Neuron (in vitro differentiated cells): ENCODE measurements around the gene SLC9B1.

Experiments used
- H2AFZ ChIP-seq: one replicate; pipeline ENCODE4 v1.6.1; 2013; ENCODE audit warnings: low read depth, mild to moderate bottlenecking, inconsistent platforms, low read length, moderate library complexity
- H3K27me3 ChIP-seq: one replicate; pipeline ENCODE4 v1.6.1; 2013; ENCODE audit warnings: low read length; ENCODE audit not compliant: insufficient read depth
- H3K36me3 ChIP-seq: one replicate; pipeline ENCODE4 v1.6.1; 2013; ENCODE audit warnings: low read length; ENCODE audit not compliant: insufficient read depth
- H3K4me1 ChIP-seq: one replicate; pipeline ENCODE4 v1.6.1; 2013; ENCODE audit warnings: low read length; ENCODE audit not compliant: insufficient read depth
- H3K4me3 ChIP-seq: 2 replicates; pipeline ENCODE4 v1.5.1; 2013; ENCODE audit warnings: mild to moderate bottlenecking, low read length, moderate library complexity
- H3K9me3 ChIP-seq: one replicate; pipeline ENCODE4 v1.6.1; 2013; ENCODE audit warnings: low read length

SLC9B1 gene

DNA sequence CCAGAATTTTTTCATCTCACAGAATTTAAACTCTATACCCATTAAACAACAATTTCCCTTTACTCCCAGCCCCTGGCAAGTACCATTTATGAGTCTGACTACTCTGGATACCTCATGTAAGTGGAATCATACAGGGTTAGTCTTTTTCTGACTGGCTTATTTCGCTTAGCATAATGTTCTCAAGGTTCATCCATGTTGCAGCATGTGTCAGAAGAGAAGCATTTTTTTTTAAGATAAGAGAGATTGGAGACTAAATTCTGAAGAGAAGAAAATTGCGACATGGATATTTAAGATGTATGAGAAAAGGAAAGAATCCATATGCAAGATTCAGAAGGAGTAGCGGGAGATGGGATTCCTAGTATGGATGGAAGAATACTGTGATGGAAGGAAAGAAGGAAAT lies 11.3 kb upstream of the SLC9B1 start:
- Histone ChIP-seq H3K36me3 (peaks cover 7% of the 10 kb centered on the region), H3K4me3 (no peak overlapping the region), H2AFZ (no peak overlapping the region), H3K4me1 (no peaks in the 10 kb centered on the region), H3K27me3 (no peaks in the 10 kb centered on the region), H3K9me3 (no peaks in the 10 kb centered on the region)

DNA sequence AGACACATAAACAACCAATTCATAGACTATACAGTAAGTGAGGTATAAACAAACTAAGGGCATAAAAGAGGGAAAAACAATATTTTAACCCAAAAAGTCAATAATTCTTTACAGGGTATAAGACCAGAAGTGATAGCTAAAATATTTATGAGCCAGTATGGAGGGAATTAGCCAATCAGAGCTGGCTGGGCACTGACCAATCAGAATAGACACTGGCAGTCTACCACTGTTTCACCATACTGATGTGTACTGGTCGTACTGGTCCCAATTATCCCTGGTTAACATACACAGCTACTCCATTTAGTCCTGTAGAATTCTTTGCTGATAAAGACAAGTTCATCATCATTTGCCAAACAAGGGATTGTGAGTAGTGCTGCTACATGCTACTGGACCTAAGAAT lies 9.8 kb upstream of the SLC9B1 start:
- H3K9me3 ChIP-seq, result no peaks in the 10 kb centered on the region
- peaks cover 7% of the 10 kb centered on the region for H3K36me3 ChIP-seq
- no peaks in the 10 kb centered on the region for H3K4me1 ChIP-seq
- no peaks in the 10 kb centered on the region for H3K27me3 ChIP-seq
- no peak overlapping the region for H2AFZ ChIP-seq
- H3K4me3 ChIP-seq, result no peak overlapping the region

DNA sequence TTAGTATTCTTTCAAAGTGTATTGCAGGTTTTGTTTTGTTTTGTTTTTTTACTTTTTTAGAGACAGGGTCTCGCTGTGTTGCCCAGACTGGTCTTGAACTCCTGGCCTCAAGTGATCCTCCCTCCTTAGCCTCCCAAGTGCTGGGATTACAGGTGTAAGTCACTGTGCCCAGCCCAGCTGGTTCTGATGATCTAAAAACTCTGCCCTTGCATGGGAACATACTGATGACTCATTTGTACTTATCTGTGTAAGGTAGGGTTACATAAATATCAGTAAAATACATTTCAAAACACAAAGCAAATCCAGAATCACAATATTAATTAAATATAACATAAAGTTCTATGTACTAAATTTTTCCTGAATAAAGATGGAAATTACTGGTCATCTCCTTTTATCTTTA lies 7.4 kb upstream of the SLC9B1 start:
- Histone ChIP-seq H3K4me3 (no peak overlapping the region), H2AFZ (no peak overlapping the region), H3K27me3 (no peaks in the 10 kb centered on the region), H3K36me3 (peaks cover 7% of the 10 kb centered on the region), H3K9me3 (no peaks in the 10 kb centered on the region), H3K4me1 (no peaks in the 10 kb centered on the region)

DNA sequence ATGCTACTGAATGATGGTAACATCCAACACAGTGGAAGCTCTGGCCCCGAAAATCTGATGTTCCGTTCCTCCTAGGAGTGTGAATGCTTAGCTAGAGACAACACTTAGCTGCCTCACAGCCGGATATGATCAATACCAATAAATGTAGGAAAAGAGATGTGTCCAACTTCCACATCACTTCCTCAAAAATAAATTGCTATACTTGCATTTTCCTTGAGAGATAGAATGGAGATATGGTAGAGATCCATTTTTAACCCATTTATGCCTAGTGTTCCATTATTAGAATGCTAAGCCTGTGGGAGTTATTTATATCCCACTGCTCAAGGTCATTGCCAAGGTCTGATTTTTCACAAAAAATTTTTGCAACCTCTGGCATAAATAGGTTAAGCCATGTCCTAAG lies 5.5 kb upstream of the SLC9B1 start:
- H3K36me3 ChIP-seq, result peaks cover 5% of the 10 kb centered on the region
- H3K4me3 ChIP-seq, result no peak overlapping the region
- H2AFZ ChIP-seq, result no peak overlapping the region
- H3K27me3 ChIP-seq, result no peaks in the 10 kb centered on the region
- no peaks in the 10 kb centered on the region for H3K9me3 ChIP-seq
- no peaks in the 10 kb centered on the region for H3K4me1 ChIP-seq

DNA sequence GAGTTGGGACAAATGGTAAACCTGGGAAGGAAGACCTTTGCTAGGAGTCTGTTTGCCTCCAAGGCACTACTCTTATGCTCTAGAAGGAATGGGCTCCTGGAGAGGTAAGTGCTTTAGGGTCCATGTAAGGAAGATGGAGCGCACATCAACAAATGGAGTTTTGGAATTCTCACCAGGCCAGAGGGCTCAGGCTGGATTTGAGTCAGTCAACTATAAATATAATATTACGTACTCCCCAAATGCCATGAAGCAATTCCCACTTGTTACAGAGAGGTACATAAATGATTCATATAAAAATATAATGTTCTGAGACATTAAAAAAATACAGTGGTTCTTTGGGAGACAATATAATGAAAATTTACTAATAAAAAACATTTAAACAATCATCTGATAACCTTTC lies 1.6 kb upstream of the SLC9B1 start:
- no peak overlapping the region for H2AFZ ChIP-seq
- H3K9me3 ChIP-seq, result no peaks in the 10 kb centered on the region
- no peak overlapping the region for H3K4me3 ChIP-seq
- H3K36me3 ChIP-seq, result peaks cover 2% of the 10 kb centered on the region
- H3K27me3 ChIP-seq, result no peaks in the 10 kb centered on the region
- H3K4me1 ChIP-seq, result no peaks in the 10 kb centered on the region

DNA sequence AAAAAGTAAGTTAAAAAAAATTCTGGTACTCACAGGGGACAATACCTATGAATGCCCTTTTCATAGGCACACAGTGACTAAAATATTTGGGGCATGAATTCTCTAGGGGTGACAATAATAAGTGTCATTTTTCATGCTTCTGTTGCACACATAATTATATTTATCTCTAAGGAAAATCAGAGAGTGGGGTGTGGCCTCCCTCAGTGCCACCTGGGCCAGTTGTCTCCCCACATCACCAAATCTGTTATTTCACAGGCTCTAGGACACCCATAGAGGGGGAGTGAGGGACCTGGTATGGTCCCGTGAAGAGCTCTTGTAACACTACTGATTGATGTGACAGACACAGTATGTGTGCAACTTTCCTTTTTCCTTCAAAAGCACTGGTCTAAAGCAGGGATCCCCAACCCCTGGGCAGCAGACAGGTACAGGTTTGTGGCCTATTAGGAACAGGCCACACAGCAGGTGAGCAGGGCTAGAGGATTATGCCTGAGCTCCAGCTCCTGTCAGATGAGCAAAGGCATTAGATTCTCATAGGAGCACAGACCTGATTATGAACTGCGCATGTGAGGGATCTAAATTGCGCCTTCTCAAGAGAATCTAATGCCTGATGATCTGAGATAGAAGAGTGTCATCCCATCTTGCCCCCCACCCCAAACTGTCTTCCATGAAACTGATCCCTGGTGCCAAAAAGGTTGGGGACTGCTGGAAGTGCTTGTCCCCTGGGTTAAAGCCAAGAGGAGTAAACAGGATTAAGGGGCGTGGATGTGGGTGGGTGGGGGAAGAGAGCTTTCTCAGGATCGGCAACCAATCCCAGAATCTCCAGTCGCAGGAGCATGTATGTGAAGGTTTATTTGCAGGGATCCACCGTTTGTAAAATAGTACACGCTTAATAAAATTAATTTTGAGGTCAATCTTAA lies 856 bp downstream of the SLC9B1 start:
- H3K4me3 ChIP-seq, result no peak overlapping the region
- H3K9me3 ChIP-seq, result no peaks in the 10 kb centered on the region
- H3K36me3 ChIP-seq, result peaks cover 2% of the 10 kb centered on the region
- H2AFZ ChIP-seq, result no peak overlapping the region
- H3K4me1 ChIP-seq, result no peaks in the 10 kb centered on the region
- no peaks in the 10 kb centered on the region for H3K27me3 ChIP-seq

DNA sequence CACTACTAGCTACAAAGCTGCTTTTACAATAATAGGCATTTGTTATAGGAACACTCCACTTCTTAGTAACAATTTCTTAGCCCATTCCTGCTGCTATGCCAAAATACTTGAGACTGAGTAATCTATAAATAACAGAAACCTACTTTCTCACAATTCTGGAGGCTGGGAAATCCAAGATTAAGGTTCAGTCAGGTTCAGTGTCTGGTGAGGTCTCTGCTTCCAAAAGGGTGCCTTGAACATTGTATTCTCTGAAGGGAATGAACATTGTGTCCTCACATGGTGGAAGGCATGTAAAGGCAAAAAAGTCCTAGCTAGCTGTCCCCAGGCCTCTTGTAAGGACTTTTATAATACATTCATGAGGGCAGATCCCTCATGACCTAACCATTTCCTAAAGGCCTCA lies 7.0 kb downstream of the SLC9B1 start:
- Histone ChIP-seq H3K9me3 (no peaks in the 10 kb centered on the region), H2AFZ (no peak overlapping the region), H3K4me1 (no peaks in the 10 kb centered on the region), H3K27me3 (no peaks in the 10 kb centered on the region), H3K4me3 (no peak overlapping the region), H3K36me3 (no peaks in the 10 kb centered on the region)

DNA sequence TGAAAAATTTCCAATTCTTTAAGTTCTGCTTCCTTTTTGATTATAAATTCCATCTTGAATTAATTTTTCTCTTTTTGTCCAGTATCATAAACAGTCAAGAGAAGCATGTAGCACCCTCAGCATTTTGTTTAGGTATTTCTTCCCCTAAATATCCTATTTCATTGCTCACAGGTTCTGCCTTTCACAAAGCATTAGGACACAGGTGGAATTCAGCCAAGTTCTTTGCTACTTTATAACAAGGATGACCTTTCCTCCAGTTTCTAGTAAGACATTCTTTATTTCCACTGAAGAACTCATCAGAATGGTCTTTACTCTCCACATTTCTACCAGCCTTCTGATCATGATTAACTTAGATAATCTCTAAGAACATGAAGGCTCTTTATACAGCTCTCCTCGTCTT lies 7.4 kb downstream of the SLC9B1 start:
- Histone ChIP-seq H3K4me3 (no peak overlapping the region), H3K9me3 (no peaks in the 10 kb centered on the region), H3K36me3 (no peaks in the 10 kb centered on the region)

DNA sequence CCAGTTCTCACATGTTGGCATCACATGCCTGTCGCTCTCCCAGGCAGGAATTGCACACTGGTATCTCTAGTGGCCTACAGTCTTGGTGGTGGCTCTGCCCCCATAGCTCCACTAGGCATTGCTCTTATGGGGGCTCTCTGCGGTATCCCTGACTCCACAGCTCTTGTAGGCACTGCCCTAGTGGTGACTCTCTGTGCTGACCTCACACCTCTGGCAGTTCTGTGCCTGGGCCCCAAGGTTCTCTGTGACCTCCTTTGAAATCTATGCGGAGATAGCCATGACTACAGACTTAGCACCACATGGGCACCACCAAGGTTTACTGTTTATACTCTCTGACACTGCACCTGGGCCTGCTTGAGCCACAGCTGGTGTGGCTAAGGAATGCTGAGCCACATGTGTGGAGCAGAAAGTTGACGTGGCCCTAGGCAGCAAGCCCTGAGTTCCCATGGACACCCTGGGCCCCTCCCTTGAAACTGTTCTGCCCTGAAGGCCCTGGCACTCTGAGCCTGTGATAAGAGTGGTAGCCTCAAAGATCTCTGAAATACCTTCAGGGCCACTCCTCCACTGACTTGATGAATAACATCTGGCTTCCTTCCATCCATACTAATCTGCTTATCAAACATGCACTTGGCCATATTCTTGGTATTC lies 8.0 kb downstream of the SLC9B1 start:
- Histone ChIP-seq H3K9me3 (no peaks in the 10 kb centered on the region), H3K4me1 (no peaks in the 10 kb centered on the region), H3K27me3 (no peaks in the 10 kb centered on the region), H3K4me3 (no peak overlapping the region), H2AFZ (no peak overlapping the region), H3K36me3 (no peaks in the 10 kb centered on the region)

More for the DNA sequence above, 7.4 kb downstream of the SLC9B1 start:
- Histone ChIP-seq H3K4me1 (no peaks in the 10 kb centered on the region), H2AFZ (no peak overlapping the region), H3K27me3 (no peaks in the 10 kb centered on the region)

DNA sequence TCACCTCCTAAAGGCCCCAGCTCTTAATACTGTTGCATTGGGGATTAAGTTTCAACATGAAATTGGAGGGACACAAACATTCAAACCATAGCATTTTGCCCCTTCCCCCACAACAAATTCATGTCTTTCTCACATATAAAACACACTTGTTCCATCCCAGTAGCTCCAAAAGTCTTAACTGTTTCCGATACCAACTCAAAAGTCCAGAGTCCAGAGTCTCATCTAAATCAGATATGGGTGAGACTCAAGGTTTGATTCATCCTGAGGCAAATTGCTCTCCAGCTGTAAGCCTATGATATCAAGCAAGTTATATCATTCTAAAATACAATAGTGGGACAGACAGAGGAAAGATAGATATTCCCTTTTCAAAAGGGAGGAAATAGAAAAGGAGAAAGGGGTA lies 8.7 kb downstream of the SLC9B1 start:
- no peak overlapping the region for H2AFZ ChIP-seq
- no peaks in the 10 kb centered on the region for H3K9me3 ChIP-seq
- H3K27me3 ChIP-seq, result no peaks in the 10 kb centered on the region
- no peak overlapping the region for H3K4me3 ChIP-seq
- H3K36me3 ChIP-seq, result no peaks in the 10 kb centered on the region
- H3K4me1 ChIP-seq, result no peaks in the 10 kb centered on the region

DNA sequence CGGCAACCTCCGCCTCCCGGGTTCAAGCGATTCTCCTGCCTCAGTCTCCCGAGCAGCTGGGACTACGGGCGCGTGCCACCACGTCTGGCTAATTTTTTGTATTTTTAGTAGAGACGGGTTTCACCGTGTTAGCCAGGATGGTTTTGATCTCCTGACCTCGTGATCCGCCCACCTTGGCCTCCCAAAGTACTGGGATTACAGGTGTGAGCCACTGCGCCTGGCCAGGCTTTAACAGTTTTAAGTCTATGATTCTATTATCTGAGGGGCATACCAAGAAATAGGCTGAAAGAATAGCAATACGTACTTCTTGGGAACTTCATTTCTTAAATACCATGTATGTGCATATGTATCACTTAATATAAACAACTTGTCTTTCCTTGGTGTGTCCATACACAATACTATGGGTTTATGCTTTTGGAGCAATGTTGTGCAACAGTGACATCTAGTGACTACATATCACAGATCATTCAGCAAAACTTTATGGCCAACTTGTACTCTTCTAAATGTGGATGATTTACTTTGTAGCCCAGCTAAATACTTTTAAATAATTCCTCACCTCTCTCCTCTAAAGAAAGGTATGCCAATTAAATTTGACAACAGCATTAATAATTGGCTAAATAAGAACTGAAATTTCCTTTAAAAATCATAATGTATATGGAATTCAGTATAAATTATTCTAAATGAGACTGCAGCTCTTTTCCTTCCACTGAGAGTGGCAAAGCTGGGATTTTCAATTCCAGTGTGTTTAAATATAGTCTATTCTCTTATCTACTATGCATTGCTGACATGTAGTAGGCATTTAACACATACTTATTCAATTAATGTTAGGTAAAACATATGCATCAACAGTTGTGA lies 10.4 kb downstream of the SLC9B1 start:
- H3K4me1 ChIP-seq, result no peaks in the 10 kb centered on the region
- H3K27me3 ChIP-seq, result no peaks in the 10 kb centered on the region
- no peaks in the 10 kb centered on the region for H3K9me3 ChIP-seq
- no peaks in the 10 kb centered on the region for H3K36me3 ChIP-seq
- H3K4me3 ChIP-seq, result no peak overlapping the region
- H2AFZ ChIP-seq, result no peak overlapping the region

DNA sequence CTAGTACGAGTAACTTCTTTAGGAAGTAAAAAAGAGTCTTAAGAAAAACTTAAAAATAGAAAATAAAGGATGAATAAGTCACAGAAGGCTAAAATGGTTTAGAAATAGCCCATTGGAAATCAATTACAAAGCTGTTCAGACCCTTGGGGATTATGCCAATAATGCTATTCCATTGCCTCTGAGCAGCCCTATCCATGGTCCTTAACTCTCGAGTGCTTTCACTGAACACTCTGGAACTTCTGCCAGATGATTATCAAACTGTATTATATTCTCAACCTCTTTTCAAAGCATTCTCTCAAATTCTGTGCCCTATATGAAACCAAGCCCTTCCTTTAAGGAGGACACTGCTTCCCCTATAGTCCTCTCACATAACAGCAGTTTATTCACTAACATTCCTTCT lies 17.0 kb downstream of the SLC9B1 start:
- H3K4me3 ChIP-seq, result no peak overlapping the region
- H3K9me3 ChIP-seq, result peaks cover 2% of the 10 kb centered on the region
- no peaks in the 10 kb centered on the region for H3K27me3 ChIP-seq
- no peaks in the 10 kb centered on the region for H3K4me1 ChIP-seq
- no peaks in the 10 kb centered on the region for H3K36me3 ChIP-seq
- H2AFZ ChIP-seq, result no peak overlapping the region

DNA sequence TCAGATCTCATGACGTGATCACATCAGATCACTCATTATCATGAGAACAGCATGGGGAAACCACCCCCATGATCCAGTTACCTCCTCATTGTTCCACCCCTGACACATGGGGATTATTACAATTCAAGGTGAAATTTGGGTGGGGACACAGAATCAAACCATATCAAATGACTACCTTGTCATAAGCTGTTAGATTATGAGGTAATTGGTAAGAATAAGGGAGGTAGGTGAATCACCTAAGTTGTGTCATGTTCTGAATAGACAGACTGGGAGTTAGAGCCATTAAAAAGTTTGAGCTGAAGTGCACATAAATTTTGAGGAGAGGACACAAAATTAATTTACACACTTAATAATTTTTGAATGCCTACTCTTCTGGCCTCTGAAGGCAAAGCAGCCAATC lies 24.7 kb downstream of the SLC9B1 start:
- H3K4me3 ChIP-seq, result no peak overlapping the region
- no peaks in the 10 kb centered on the region for H3K36me3 ChIP-seq
- peaks cover 6% of the 10 kb centered on the region for H3K9me3 ChIP-seq
- no peaks in the 10 kb centered on the region for H3K27me3 ChIP-seq
- H3K4me1 ChIP-seq, result no peaks in the 10 kb centered on the region
- H2AFZ ChIP-seq, result no peak overlapping the region
